GM19467 (cell line): Measurements from ENCODE around the gene SLC24A3.

Experiments
- ATAC-seq: cut with Tn5 transposase; IDR thresholded peaks from one replicate; pipeline ENCODE4 v1.9.1; 2021; ENCODE audit warnings: mild to moderate bottlenecking, moderate library complexity; ENCODE audit not compliant: unreplicated experiment

The SLC24A3 gene

GRCh38 chr20:19451231-19451922, 238.9 kb downstream of the SLC24A3 start:
- no peak for ATAC-seq

DNA sequence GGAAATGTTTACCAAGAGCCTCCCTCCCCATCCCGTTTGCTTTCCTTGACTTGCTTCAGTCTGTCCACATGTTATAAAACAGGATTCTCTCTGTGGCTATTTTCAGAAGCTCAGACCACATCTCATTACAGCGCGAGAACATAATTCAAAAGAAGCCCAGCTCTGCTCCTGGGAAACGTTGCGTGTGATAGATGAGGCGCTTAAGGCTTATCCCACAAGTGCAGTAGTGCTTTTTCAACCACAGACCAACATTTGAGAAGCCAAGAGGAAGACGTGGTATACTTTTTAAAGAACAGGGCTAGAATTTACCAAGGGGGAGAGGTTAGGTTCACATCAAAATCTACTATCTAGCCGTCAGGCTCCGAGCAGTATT, 239.5 kb downstream of the SLC24A3 start:
- ATAC-seq, result no peak

- ATAC-seq, result no peak
Observed at GRCh38 chr20:19453410-19453809, 241.0 kb downstream of the SLC24A3 start.

DNA sequence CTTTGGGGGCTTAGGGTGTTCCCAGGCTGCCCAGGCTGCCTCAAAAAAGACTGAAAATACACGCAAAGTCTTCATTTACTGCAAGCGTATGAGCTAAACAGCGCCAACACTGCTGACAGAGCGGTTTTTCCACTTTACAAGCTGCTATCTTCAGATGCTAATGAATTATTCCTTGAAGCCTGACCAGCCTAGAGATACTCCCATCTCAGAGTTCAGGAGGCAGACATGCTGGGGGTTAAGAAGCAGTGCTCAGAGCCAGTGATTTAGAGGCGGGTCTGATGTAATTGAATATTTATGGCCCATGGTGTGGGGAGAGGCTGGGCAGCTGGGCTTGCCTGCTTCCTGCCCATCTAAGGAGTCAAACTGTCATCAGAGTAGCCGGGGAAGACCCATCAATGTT, 241.4 kb downstream of the SLC24A3 start:
- no peak for ATAC-seq

DNA sequence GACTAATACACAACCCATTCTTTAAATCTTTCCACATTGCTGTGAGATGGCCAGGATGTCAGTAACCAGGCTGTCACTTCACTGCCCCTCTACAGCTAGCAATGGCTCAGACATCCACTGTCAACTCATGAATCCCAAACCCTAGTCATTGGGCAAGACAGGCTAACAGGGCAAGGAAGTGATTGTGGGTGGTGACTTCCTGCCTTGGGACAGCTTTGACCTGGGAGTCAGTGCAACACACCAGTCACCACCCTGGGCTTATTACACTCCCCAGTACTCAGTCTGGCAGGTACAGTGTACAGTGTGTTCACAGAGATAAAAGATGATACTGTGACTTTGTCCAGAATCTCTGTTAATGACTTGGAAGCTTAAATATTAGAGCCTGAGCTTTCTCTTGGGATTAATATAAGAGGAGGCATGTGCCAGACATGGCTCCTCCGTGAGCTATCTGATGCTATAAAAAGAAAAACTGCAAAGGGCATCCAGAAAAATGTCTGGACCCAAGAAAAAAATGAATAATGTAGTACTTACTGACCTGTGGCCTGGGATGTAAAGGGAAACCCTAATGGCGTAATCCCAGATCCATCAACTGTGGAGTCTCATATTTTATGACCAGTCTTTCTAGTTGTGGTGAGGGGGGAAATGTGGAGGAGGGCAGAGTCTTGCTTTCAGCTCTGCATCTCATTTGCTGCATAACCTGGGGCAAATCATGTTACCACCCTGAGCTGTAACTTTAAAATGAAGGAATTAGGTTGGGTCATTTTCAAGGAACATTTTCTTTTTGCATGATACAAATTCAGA, 244.4 kb downstream of the SLC24A3 start:
- ATAC-seq, result no peak

DNA sequence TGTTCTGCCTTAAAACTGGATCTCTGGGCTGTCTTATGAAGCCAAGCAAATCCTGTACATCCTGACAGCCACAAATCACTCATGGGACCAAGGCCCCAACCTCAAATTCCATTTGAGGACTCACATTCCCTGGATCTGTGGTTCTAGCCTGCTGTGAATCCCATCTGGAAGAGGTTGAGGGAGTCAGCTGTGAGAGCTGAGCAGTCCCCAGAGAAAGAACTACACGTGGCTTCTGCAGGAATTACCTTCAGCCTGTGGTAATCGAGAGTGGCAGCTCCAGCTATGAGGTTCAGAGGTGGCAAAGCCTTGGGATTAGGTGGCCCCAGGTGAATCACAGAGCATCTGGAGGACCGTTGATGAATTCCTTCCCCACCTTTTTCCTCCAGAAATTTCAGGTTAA, 245.2 kb downstream of the SLC24A3 start:
- ATAC-seq, result no peak

DNA sequence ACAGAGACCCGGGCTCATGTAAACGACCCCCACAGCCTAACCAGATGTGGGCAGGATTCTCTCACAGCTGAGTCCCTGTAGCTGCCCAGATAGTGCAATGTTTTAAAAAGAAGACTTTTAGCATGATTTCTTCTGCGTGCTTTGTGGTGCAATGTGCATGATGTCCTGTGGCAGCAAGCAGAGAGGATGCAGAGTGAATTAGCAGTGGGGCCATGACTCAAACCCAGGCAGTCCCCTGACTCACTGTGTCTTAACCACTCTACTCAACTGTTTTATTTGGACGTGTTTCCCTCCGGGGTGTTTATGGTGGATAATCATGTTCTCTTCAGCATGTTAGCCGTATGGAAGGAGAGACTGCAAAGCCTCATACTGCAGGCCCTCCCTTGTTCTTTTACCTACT, 247.9 kb downstream of the SLC24A3 start:
- ATAC-seq, result no peak

DNA sequence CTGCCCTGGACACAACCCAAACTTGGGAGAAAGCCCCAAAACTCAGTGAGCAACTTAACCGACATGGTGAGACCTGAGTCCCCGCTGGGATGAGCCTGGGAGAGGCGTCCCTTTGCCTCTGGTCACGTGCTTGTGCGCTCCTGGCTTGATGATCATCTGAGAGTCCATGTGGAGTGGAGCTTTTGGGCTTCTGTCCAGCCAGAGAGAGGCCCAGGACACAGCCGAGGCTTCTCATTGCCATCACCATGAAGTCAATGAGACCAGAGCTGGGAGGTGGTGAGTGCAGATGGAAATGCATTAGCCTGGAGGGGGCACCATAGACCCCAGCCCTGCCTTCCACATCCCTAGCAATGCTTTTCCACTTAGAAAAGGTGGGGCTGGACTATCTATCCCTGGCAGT, 250.0 kb downstream of the SLC24A3 start:
- ATAC-seq, result no peak

DNA sequence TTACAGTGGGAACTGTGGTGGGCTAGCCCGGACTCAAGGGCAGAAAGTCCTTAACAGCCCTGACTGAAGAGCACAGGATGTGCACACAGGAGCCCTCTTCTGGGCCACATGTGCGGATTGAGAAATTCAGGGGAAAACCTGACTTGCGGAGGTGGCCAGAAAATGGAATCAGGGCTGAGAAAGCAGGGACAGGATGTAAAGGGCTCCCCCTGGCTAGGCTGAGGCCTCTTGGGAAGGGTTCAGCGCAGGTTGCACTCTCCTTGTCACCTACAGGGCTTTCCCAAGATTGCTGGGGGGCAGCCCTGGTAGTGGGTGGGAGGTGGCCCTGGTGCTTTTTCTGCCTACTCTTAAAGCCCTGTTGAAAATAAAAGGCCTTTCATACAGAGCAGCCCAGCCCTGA, 251.2 kb downstream of the SLC24A3 start:
- ATAC-seq, result no peak

- no peak for ATAC-seq
Observed at GRCh38 chr20:19465536-19465935, 253.1 kb downstream of the SLC24A3 start.

- ATAC-seq, result no peak
Observed at GRCh38 chr20:19466206-19466928, 253.9 kb downstream of the SLC24A3 start.

DNA sequence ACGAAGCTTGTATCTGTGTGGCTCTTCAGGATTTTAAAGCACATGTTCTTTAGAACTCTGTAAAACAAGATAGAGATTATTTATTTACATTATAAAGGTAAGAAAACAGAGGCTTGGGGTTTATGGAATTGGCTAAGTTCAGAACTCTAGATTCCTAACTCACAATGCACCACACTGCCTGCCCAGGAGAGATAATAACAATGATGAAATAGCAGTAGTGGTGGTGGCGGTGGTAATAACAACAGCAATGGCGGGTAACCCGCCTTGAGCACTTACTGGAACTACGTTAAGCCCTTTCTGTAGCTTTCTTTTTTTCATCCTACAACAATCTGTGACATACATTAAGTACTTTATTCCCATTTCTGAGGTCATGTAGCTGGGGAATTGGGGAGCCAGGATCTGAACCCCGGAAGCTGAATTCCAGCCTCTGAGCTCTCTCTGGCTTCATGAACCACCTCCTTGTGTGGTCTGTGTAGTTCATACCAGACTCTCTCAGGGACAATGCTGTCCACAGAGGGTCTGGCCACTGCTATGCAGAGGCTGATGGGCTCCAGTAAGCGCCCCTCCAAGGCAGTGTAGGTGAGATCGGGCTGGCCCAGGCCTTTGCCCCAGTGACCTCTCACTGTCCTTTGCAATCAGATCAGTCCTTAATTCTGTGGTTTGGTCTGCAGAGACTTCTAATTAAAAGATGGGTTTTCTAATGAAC, 260.9 kb downstream of the SLC24A3 start:
- ATAC-seq, result no peak

DNA sequence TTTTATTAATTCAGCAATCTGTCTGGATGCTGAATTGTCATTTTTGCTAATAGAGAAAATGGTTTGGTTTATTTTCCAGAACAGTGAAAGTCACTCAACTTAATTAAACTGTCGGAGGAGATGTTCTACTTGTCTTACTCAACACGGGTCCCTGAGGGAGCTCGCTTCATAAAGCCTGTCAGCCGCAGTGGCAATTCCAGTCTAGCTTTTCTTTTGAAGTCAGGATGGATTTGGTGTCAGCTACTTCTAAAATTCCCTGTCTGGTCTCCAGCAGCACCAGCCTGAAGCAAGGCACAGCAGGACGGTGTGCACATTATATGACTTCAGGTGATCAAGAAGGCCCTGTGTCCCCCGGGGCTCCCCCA, 261.5 kb downstream of the SLC24A3 start:
- ATAC-seq, result no peak

DNA sequence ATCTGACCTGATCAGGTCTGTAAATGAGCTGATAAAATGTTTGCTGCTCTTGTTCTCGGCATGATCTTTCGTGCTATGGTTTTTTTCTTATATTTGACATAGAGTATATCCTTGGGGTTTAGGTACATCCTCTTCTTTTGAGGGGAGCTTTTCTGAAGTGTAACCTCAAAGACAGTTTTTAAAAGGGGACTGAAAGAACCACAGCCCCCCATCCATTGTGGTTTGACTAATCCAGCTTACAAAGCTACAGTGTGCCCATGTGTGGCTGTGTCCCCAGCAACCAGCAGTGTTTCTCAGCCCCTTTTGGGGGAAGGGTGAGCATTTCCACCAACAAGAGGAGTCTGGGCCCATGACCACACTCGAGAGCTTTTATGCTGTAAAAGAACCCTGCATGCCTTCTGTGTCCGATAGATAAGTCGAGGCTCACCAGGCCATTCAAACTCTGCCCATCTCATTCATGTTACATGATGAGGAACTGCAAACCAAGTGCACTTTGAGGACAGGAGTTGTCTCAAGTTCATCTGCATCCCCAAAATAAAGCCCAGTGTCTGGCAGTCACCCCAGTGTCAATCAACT, 266.0 kb downstream of the SLC24A3 start:
- no peak for ATAC-seq

DNA sequence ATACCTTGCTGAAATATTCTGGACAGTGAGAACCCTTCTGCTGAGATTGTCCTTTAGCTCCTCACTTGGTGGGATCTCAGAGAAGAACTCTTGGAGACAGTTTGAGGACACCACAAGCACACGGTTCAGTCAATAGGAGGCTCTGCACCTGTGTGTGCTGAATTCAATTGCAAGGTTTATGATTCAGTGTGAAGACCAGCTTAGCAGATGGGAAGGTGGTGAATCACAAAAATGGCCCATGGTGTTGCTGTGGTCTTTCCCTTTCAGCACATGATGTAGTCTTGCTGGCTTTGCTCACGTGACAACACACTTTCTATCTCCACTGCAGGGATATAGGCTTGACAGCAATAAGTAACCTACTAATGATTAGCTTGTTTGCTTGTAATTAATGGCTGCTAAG, 270.3 kb downstream of the SLC24A3 start:
- ATAC-seq, result no peak

DNA sequence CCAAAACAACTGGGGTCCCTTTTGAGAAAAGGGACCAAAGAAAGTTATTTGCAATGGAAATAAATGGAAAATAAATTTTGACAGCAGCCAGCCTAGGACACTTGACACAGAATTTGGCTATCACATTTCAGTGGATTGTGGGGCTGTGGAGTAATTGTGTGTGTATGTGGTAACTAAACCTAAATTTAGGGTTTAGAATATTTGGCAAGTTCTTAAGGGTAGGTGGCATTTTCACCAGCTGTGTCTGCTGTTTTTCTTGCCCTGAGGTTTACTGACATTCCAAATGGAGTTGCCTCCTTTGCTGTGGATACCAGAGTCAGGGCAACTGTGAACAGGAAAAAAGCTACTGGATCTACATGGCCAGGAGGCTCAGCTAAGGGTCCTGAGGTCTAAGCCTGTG, 270.9 kb downstream of the SLC24A3 start:
- ATAC-seq, result no peak

- ATAC-seq, result no peak
Observed at GRCh38 chr20:19486446-19486845, 274.0 kb downstream of the SLC24A3 start.

- ATAC-seq, result no peak
Observed at GRCh38 chr20:19487420-19487819, 275.0 kb downstream of the SLC24A3 start.

GRCh38 chr20:19491241-19491640, 278.8 kb downstream of the SLC24A3 start:
- ATAC-seq, result no peak

GRCh38 chr20:19492116-19492515, 279.7 kb downstream of the SLC24A3 start:
- no peak for ATAC-seq
